ENCODE measurements around the gene VASP. TPM values are rescaled to one million over a fixed set of nuclear protein-coding genes. Genes with fewer than 3 reads are reported as not detected.

Gene VASP
- total and polyA plus RNA-seq, 2 experiments from 2014 or later = 60.3 to 147 TPM

- no peak for TF ChIP-seq ZNF462 (CRISPR knock-in tag; IDR thresholded peaks at IDR 0.05)
- no peak for TF ChIP-seq JUNB (IDR thresholded peaks at IDR 0.05; ENCODE audit: unreplicated experiment)
- no peak for TF ChIP-seq ETS1 (IDR thresholded peaks at IDR 0.05)
Observed at GRCh38 chr19:45464274-45464673, 43.0 kb upstream of the VASP start (continued).

GRCh38 chr19:45464852-45465441 is 42.3 kb upstream of the VASP start:
- Mint-ChIP-seq H3K9me3 (no peaks in the 10 kb centered on the region; the same call in 2 of the 3 replicates), H3K4me1 (peaks cover 15% of the 10 kb centered on the region), H3K4me3 (no peak overlapping the region), H3K27me3 (ENCODE audit: insufficient read depth, low read depth, poor library complexity) (peaks cover 19% of the 10 kb centered on the region), H3K36me3 (ENCODE audit: low read depth) (no peaks in the 10 kb centered on the region; the same call in 2 of the 3 replicates), H3K27ac (no peak overlapping the region)
- H3K4me1 ChIP-seq (ENCODE audit: insufficient read depth) = peaks cover 11% of the 10 kb centered on the region; the same call in 1 of the 2 replicates
- ATAC-seq = no peak
- peaks cover 15% of the 10 kb centered on the region for H3F3A ChIP-seq (replicated peaks; ENCODE audit: low read depth)
- TF ChIP-seq ZNF114 (CRISPR knock-in tag; IDR thresholded peaks at IDR 0.05) (no peak), CTCF (conservative IDR thresholded peaks at IDR 0.05; ENCODE audit: low read depth in 2 of 2) (peak in 1 of 2 experiments; percentile 39; a peak in 2 of 4 replicates)
- H3K79me2 ChIP-seq (replicated peaks; ENCODE audit: insufficient read depth) = no peaks in the 10 kb centered on the region
- H3K4me3 ChIP-seq = no peak overlapping the region
- no peak overlapping the region for H3K4me2 ChIP-seq
- peaks cover 21% of the 10 kb centered on the region for H3K27me3 ChIP-seq (ENCODE audit: insufficient read depth)
- no peaks in the 10 kb centered on the region; the same call in 1 of the 2 replicates for H4K20me1 ChIP-seq (replicated peaks; ENCODE audit: insufficient read depth)
- H2AFZ ChIP-seq = no peak overlapping the region
- no peak overlapping the region for H3K27ac ChIP-seq (ENCODE audit: low read depth)
- H3K9me2 ChIP-seq (ENCODE audit: insufficient read depth) = no peaks in the 10 kb centered on the region
- H3K36me3 ChIP-seq (ENCODE audit: insufficient read depth) = no peaks in the 10 kb centered on the region
- DNase-seq (ENCODE audit: low spot score) = no peak

All from GM23338 (cell line).